CD1c-positive myeloid dendritic cell (primary cell): ENCODE measurements around the gene PAH.

Experiments
- DNase-seq: peaks from one replicate; pipeline ENCODE4 v3.0.0-alpha.2; 2016; ENCODE audit errors: extremely low spot score

PAH gene

DNA sequence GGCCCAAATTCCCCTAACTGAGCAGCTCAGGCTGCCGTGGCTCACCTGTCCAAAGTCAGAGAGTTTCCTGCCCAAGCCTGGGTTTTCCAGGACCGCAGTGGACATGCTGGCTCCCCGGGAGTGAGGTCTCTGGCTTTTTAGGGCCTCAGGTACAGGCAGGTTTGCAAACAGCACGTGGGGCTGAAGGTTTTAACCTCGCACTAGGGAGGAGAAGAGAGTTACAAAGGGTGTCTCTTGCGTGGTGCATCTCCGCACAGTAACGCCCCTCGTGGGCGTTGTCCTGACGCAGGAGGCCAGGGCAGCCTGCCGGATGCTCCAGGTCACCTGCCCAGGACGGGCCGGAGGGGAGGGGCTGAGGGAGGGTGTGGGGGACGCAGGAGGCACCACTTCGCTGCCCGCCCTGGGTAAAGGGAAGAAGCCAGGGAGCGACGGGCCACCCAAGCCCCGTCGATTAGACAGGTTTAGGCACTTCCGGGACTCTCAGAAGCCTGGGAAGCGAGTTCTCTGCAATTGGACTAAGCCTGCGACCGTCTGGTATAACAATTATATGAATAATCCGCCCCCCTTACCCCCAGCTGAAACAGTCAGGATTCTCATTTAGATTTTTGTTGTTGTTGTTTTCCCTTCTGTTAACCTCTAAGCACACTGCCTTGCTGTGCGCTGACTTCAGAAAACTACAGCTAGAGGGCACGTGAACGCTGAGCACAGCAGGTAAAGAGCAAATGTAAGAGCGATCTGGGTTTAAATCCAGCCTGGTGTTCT is at the start of gene PAH:
Gene PAH, minus strand, starts transcription at position 219 of the 762 bp plus-strand sequence. Its CDS starts 114 bp downstream, at position 105.
- DNase-seq: no peak

DNA sequence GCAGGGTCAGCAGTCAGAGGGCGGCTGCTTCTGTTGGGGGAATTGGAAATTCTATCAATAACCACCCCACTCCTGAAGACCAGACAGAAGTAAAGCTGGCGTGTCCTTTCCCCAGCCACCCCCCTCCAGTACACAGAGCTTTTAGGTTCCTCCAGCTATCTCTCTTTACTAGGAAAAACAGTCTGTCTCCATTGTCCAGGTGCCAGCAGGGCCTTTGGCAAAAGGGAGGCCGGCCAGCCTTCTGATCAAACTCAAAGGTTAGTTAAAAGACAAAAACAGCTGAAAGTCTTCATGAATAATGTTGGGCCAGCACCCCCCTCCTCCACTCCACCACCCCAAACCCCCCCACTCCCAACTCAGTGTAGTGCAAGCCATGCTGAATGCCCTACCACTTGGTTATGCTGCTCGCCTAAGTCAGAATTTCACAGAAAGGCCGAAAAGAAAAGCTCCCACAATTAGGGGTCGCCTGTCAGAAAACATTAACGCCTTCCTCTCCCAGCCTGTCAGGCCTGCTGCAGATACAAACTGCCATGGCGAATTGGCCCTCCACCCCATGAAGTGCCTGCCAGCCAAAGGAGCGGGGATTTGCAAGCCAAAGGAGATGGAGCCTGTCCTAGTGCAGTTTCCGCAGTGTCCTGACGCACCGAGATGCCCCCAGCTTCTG is 49.3 kb upstream of the PAH start:
- no peak for DNase-seq

DNA sequence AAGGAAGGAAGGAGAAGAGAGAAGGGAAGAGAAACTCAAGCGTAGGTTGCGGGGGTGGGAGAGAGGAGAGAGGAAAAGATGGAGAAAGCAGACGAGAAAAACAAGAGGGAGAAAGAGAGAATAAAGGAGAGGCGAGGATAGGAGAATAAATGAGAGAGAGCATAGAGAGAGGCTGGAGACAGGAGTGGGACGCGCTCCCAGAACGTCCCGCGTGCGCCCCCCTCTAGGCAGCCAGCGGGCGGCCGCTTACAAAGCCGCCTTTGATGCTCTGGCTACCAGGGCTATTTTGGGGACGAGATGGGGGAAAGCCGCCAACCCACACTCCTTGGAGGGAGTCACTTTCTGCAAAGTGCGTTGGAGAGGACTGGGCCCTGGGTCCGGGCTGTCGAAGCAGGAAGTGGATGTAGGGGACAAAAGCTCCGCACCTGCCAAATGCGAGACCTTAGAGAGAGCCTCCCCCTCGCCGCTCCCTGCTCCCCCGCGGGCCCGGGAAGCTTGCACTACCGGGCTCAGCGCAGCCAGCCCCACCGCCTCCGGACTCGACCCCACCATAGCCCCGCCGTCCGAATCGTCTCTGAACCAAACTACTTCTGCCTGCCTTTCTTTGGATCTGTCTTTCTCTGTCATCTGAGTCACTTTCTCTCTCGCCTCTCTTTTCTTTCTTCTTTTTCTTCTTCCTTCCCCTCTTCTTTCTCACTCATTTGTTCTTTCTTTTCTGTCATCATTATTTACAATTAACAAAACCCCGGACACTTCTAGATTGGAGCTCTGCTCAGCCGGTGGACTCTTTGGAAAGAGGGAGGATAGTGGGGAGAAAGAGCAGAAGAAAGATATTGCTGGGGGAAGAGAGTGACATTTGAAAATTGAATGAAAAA is 48.5 kb upstream of the PAH start:
- no peak for DNase-seq

DNA sequence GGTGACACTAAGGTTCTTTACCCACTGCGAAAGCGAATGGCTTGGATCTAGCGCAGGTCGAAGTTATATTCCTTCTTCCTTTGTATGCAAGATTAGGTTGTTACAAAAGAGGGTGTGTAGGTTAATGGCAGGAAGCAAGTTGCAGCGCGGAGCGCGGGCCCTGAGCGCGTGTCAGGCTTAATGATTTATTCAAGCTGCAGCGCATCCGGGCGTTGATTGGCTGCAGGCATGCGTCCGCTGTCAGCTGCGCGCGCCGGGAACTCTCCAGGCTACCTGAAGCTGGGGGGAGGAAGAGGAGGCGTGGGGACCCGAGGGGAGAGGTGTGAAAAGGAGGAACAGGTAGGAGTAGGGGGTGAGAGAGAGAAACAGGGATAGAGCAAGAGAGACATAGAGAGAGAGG is 47.8 kb upstream of the PAH start:
- no peak for DNase-seq

DNA sequence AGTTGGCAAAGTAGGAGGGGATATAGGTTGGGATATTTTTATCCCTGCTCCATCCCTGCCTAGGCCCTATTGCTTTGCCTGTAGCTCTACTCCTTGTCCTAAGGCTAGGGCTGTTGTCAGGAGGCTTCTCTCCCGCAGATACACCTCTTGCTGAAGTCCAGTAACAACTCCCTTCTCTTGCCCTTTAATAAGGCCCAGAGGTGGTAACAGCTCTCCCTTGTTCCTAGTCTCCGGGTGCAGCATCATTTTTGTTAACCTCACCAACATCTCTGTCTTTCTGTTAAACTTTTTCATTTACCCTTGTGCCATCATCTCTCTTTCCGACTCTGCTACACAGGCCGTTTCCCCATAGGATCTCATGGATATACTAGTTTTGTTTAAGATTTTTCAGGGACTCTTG is 46.8 kb upstream of the PAH start:
- DNase-seq: no peak

DNA sequence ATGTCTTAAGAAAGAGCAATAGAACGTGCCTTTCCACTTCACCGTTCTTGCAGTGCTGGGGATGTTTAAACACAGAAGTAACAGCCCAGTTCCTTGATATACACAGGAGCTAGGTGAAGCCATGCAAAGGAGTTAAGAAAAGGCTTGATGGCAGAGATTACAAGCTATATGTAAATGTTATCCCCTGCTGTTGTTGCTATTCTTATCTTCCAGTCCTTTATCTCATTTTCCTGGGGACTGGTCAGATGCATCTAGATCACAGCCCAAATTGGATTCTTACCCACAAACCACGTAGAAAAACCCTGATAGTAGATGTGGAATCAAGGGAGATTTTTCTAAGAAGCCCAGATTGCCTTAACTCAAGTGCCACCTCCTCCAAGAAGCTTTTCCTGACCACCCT is 45.9 kb upstream of the PAH start:
- DNase-seq: no peak

DNA sequence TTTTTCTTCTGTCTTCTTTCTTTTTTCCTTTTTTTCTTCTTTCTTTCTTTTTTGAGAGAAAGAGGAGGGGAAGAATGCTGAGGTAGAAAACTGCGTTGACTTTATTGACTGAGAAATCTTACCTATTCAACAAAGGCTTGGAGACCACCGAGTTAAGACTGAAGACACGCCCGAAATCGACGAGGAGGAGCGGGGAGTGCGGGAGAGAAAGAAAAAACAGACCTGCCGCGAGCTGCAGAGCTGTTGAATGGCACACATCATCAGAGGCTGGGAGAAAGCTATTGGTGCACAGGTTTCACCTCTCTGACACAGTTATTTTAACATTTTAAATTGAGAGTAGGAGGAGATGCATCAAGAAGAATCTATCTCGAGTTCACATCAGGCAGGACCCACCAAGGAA is 45.5 kb upstream of the PAH start:
- no peak for DNase-seq

DNA sequence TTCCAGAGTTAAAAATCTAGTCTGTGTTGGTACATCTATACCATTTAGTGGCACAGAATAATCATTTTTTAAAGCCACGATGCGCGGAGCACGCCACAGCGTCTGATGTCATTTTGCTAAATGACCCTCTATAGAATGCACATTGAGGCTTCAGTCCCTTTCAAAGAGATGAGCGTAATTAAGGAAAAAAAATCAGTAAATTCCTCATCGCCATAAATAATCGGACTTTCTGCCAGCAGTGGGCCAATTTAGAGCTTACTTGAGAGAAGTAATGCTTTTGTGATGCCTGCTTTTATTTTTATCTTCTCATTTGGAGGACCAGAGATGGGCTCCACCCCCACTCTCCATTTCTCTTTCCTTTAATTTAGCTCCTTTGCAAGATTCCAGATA is 44.4 kb upstream of the PAH start:
- DNase-seq: no peak

DNA sequence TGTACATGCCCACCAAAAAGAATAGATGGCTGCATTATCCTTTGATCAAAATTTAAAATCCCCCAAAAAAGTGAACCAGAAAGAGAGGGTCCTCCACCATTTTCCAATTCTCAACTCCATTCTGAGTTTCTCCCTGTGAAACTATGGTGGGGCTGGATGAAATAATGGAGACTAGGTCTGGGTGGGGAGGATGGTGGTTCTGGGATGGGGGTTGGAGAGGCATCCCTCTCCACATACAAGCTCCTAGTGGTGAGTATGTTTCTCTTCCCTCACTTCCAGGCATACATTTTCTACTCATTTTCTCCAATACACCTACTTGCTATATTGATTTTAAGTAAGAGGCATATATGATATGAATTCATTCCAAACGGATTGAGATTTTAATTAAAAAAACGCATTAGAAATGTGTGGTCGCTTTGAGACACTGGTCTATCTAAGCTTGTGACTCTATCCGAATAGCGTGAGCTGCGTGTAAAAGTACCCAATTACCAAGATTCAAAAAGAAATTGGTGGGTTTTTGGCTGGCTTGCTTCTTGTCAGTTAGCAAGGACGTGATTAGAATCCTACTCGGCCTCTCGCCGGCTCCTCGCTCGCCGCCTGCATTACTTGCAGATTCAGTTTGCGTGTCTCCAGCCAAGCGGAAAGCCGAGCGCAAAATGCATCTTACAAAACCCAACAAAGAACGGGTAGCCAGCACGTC is 43.9 kb upstream of the PAH start:
- DNase-seq: no peak

DNA sequence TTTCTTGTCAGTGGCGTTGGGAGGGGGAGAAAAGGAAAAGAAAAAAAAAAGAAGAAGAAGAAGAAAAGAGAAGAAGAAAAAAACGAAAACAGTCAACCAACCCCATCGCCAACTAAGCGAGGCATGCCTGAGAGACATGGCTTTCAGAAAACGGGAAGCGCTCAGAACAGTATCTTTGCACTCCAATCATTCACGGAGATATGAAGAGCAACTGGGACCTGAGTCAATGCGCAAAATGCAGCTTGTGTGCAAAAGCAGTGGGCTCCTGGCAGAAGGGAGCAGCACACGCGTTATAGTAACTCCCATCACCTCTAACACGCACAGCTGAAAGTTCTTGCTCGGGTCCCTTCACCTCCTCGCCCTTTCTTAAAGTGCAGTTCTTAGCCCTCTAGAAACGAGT is 42.3 kb upstream of the PAH start:
- DNase-seq: no peak

DNA sequence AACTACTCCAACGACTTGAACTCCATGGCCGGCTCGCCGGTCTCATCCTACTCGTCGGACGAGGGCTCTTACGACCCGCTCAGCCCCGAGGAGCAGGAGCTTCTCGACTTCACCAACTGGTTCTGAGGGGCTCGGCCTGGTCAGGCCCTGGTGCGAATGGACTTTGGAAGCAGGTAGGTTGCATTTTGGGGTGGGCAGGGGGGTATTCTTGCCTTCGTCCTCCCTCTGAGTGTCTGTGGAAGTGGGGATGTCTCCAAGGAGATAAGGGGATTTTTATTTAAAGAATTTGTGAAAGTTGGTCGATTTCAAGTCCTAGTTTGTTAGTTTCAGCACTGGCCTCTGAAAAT is 41.8 kb upstream of the PAH start:
- DNase-seq: no peak

DNA sequence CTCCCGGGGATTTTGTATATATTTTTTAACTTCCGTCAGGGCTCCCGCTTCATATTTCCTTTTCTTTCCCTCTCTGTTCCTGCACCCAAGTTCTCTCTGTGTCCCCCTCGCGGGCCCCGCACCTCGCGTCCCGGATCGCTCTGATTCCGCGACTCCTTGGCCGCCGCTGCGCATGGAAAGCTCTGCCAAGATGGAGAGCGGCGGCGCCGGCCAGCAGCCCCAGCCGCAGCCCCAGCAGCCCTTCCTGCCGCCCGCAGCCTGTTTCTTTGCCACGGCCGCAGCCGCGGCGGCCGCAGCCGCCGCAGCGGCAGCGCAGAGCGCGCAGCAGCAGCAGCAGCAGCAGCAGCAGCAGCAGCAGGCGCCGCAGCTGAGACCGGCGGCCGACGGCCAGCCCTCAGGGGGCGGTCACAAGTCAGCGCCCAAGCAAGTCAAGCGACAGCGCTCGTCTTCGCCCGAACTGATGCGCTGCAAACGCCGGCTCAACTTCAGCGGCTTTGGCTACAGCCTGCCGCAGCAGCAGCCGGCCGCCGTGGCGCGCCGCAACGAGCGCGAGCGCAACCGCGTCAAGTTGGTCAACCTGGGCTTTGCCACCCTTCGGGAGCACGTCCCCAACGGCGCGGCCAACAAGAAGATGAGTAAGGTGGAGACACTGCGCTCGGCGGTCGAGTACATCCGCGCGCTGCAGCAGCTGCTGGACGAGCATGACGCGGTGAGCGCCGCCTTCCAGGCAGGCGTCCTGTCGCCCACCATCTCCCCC is 41.2 kb upstream of the PAH start:
- DNase-seq: no peak

DNA sequence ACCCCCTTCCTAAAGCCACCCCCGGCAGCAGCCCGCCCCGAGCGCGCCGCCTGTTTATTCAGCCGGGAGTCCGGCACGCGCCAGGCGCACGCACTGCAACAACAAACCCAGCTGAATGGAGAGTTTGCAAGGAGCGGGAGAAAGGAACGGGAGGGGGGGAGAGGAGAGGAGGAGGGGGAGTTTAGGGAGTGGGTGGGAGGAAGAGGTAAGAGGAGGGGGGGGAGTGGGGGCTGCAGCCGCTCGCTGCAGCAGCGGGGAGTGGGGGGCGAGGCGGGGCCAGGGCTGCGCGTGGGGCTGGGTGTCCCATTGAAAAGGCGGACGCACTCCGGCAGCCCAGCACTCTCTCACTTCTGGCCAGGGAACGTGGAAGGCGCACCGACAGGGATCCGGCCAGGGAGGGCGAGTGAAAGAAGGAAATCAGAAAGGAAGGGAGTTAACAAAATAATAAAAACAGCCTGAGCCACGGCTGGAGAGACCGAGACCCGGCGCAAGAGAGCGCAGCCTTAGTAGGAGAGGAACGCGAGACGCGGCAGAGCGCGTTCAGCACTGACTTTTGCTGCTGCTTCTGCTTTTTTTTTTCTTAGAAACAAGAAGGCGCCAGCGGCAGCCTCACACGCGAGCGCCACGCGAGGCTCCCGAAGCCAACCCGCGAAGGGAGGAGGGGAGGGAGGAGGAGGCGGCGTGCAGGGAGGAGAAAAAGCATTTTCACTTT is 40.5 kb upstream of the PAH start, which contains the start of gene ASCL1:
Gene ASCL1, plus strand, starts transcription at position 336 of the 712 bp plus-strand sequence. CDS start 571 bp downstream, outside the sequence.
- DNase-seq: no peak

DNA sequence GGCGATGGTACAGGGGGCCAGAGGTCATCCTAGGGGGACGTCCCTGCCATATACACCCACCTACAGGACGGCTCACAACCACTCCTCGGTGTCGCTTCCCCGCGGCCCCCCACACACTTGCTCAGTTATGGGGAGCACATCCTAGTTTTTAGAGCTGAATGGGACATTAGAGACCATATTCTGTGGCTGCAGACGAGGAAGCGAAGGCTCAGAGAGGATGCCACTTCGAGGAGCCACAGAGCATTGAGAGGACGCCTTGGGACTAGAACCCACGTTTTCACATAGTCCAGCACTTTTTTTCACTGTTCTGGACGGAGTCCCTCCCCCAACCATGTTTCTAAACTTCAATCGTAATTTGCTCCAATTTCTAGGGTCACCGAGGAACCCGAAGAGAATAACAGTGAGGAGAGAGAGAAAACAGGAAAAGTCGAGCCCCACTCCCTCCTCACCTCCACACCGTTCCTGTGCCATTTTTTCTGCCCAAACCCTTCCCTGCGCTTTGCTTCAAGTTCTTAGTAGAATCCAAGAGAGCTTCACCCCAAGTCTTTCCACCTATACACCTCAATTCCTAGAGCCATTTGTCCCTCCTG is 39.8 kb upstream of the PAH start:
- no peak for DNase-seq

DNA sequence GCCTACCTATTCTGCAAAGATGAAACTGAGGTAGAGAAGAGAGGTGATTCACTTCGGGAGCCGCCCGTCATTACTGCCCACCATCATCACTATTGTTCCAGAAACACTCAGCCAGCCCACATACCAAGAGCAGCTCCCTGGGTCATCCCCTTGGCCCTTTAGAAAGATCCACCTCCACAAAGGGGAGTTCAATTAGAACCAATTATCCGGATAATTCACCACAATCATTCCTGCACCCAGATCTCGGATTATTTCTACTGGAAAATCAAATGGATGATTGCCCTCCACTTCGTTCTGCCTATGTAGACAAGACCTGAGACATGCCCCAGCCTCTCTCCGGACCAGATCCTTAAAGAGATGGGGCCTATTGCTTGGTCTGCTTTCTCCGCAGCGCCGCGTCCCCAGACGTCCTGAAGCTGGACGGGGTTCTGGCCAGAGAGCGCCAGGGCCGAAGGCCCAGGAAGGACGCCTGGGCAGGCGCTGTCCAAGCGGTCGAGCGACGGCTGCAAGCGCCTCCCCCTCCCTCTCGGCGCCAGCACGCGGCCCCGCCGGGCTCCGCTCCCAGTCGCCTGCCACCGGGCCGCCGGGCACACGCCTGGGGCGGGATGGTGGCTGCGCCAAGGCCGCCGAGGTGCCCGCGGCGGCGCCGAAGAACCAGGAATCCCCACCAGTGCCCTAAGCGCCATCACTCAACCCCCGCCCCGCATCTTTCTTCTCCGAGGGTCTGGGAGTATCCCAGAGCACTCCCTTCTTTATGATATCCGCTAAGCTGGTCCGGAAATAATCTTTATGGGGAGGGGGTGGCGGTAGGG is 39.1 kb upstream of the PAH start:
- DNase-seq: no peak

DNA sequence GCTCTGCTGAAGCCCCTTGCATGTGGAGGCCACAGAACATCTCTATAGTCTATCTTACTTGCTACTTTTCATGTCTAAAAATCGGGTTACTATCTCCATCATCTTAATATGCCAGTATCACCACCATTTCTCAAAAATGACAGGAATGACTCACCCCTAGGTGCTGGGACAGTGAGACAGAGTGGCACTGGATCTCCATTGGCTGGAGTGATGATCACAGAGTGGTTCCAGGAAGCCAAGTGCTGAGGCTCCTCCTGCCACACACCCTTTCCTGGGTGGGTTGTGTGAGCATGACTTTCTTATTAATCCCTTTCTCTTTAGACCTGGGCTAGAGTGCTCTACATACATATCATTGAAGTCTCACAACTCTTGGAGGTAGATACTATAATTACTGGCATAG is 37.1 kb upstream of the PAH start:
- DNase-seq: no peak

DNA sequence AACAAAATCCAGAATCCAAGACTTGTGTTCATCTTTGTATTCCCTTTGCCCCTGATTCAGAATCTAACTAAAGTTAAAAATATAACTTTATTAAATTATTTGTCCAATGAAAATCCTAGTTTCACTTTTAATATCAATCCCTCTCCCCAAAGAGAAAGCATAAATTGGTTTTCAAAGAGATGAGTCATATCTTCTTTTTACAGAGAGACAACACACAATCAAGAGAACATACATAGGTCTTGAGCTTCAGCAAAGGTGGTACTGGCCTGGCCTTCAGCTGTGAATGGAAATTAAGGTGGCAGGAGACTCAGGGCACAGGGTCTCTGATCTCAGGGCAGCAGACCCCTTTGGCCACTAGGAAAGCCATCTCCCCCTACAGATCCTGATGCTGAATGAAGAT is 36.2 kb upstream of the PAH start:
- DNase-seq: no peak

DNA sequence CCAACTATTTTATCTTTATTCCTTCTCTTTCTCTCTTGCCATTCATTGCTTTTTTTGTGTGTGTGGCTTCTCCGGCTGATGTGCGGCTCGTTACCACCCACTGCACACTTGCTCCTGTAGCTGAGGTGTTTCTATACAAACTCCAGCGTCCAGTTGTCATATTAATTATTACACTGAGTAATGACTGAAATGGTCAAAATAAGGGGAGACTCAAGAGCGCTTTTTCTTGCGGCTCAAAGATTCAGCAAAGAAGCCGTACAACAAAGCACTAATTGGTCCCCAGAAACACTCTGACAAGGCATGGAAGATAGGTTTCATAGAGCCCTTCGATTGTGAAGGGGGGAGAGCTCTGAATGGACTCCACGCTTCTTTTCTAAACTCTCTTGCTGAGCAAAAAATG is 34.8 kb upstream of the PAH start:
- DNase-seq: no peak

DNA sequence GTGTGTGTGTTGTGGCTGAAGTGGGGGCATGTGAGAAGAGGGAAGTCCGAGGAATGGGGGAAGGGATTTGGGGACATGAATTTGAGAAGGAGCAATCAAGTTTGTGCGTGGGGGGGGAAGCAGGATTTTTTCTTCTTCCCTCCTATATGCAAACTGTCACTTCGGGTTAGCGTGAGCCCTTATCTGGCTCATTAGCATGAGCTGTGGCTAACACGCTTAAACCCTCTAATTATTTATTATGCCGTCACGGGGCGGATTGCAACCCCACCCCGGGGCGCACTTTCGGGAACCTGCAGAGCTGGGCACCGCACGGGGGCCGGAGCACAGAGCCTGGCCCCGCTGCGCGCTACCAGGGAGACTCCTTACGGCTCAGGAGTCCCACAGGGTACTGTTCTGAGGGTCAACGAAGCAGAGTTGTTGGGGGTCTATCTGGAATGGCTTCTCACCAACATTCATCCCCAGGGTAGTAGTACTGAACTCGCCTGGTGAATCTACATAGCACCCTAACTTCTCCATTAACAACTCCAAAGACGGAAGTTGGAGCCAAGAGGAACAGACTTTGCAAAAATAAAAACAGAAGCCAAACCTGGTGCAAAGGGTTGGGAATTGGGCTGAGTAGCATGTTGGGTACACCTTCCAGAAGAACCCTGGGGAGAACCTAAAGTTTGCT is 34.0 kb upstream of the PAH start:
- no peak for DNase-seq
